ENCODE measurements around the gene ENOSF1.

ENOSF1 gene

GRCh38 chr18:621291-622043 lies 91.0 kb downstream of the ENOSF1 start:
- Mint-ChIP-seq H3K27ac (no peak overlapping the region), H3K9me3 (no peaks in the 10 kb centered on the region), H3K27me3 (peaks cover 12% of the 10 kb centered on the region), H3K4me3 (no peak overlapping the region), H3K36me3 (ENCODE audit: low read depth) (no peaks in the 10 kb centered on the region), H3K4me1 (no peaks in the 10 kb centered on the region)
- ATAC-seq (no peak), DNase-seq (no peak)
